Endothelial cell (in vitro differentiated cells): ENCODE data around the gene ZBTB20. TPM values are rescaled to one million over a fixed set of nuclear protein-coding genes. Genes with fewer than 3 reads are reported as not detected.

ENCODE experiments used
- DNase-seq: peaks from one replicate; pipeline ENCODE4 v3.0.0; 2021; ENCODE audit warnings: low spot score
- H3K27ac Mint-ChIP-seq: one replicate; pipeline ENCODE4 v1.8.0; 2021; ENCODE audit warnings: mixed read lengths, inconsistent platforms; ENCODE audit not compliant: unreplicated experiment
- H3K27me3 Mint-ChIP-seq: one replicate; pipeline ENCODE4 v1.8.0; 2021; ENCODE audit warnings: mild to moderate bottlenecking, moderate library complexity, mixed read lengths, inconsistent platforms; ENCODE audit not compliant: unreplicated experiment
- H3K36me3 Mint-ChIP-seq: one replicate; pipeline ENCODE4 v1.8.0; 2021; ENCODE audit warnings: mild to moderate bottlenecking, low read depth, mixed read lengths, inconsistent platforms; ENCODE audit not compliant: unreplicated experiment
- H3K4me1 Mint-ChIP-seq: one replicate; pipeline ENCODE4 v1.8.0; 2021; ENCODE audit warnings: mild to moderate bottlenecking, mixed read lengths, inconsistent platforms; ENCODE audit not compliant: unreplicated experiment
- H3K4me3 Mint-ChIP-seq: one replicate; pipeline ENCODE4 v1.8.0; 2021; ENCODE audit warnings: mild to moderate bottlenecking, mixed read lengths, inconsistent platforms; ENCODE audit not compliant: unreplicated experiment
- H3K9me3 Mint-ChIP-seq: one replicate; pipeline ENCODE4 v1.8.0; 2021; ENCODE audit warnings: mixed read lengths, inconsistent platforms; ENCODE audit not compliant: unreplicated experiment
- total RNA-seq: library from RNA; stranded (reverse); fragmentation: NEBNext Ultra II Directional; extraction: Animal tissue kit (Norgen Biotek cat#: 25700); gene quantifications from one replicate; pipeline ENCODE4 v1.2.1, GENCODE V29; 2021; ENCODE audit not compliant: unreplicated experiment
- TF ChIP-seq, protein P1 (sequence below): fragments of 200-600 bp; sonication (generic); IDR thresholded peaks from one replicate; pipeline ENCODE4 v1.5.0; 2021; ENCODE audit warnings: antibody characterized with exemption; ENCODE audit not compliant: unreplicated experiment

Gene ZBTB20
- total RNA-seq, 1 donor from 2014 or later = 4.2 TPM

GRCh38 chr3:114364806-114365654 lies 782.1 kb downstream of the ZBTB20 start:
- Mint-ChIP-seq H3K36me3 (no peaks in the 10 kb centered on the region), H3K9me3 (no peaks in the 10 kb centered on the region), H3K27ac (no peak overlapping the region), H3K4me3 (no peak overlapping the region), H3K27me3 (no peaks in the 10 kb centered on the region), H3K4me1 (peaks cover 3% of the 10 kb centered on the region)
- TF ChIP-seq, protein P1, sequence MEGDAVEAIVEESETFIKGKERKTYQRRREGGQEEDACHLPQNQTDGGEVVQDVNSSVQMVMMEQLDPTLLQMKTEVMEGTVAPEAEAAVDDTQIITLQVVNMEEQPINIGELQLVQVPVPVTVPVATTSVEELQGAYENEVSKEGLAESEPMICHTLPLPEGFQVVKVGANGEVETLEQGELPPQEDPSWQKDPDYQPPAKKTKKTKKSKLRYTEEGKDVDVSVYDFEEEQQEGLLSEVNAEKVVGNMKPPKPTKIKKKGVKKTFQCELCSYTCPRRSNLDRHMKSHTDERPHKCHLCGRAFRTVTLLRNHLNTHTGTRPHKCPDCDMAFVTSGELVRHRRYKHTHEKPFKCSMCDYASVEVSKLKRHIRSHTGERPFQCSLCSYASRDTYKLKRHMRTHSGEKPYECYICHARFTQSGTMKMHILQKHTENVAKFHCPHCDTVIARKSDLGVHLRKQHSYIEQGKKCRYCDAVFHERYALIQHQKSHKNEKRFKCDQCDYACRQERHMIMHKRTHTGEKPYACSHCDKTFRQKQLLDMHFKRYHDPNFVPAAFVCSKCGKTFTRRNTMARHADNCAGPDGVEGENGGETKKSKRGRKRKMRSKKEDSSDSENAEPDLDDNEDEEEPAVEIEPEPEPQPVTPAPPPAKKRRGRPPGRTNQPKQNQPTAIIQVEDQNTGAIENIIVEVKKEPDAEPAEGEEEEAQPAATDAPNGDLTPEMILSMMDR = no peak
- DNase-seq = no peak

DNA sequence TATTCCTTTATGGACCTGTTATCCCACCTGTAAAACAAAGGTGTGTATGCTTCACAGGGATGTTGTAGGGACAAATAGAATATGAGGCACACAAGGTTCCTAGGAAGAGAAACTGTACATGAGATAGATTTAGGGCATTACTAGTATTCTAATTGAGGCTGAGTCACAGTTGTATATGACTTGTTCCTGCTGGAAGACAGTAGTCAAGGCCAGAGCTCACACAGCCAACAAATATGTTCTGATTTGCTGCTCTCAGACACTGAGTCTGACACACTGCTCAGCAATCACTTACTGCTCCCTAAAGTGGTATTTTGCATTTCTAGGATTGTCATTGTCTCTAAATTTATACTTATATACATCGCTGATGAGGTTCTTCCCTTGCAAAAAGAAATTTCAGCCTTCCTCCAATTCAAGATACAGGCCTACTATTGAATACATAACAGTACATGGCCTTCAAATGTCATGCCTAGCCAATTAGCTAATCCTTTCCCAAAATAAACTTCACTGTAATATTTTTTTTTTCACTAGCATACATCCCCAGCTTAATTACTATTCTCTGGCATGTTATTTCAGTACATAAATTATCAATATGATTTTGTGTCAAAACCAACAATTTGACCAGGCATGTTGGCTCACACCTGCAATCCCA lies 783.4 kb downstream of the ZBTB20 start:
- TF ChIP-seq, protein P1 = no peak
- Mint-ChIP-seq H3K4me3 (no peak overlapping the region), H3K36me3 (no peaks in the 10 kb centered on the region), H3K4me1 (peaks cover 3% of the 10 kb centered on the region), H3K27ac (no peak overlapping the region), H3K9me3 (no peaks in the 10 kb centered on the region), H3K27me3 (no peaks in the 10 kb centered on the region)
- no peak for DNase-seq

GRCh38 chr3:114362815-114363214 lies 784.3 kb downstream of the ZBTB20 start:
- no peak overlapping the region for H3K4me3 Mint-ChIP-seq
- TF ChIP-seq, protein P1 = peak; percentile 40
- H3K4me1 Mint-ChIP-seq = peaks cover 3% of the 10 kb centered on the region
- no peaks in the 10 kb centered on the region for H3K27me3 Mint-ChIP-seq
- H3K27ac Mint-ChIP-seq = no peak overlapping the region
- no peak for DNase-seq
- H3K9me3 Mint-ChIP-seq = no peaks in the 10 kb centered on the region
- H3K36me3 Mint-ChIP-seq = no peaks in the 10 kb centered on the region

DNA sequence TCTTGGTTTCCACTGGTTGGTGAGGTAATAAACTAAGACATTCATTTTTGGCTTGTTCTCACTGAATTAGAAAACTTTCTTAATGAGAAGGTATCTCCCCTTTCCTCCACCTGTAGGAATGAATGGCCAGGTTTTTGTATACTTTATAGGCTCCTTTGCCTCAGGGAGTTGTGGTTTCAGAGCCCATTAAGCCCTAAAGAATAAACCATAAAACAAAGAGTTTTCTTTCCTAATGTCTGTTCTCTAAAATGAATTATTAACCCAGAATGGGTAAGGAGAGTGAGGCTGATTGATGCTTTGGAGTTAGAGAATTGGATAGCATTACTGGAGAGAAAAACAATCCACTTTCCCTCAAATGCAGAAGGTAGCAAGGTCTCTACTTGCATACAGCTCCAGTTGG lies 785.7 kb downstream of the ZBTB20 start:
- Mint-ChIP-seq H3K4me3 (no peak overlapping the region), H3K9me3 (no peaks in the 10 kb centered on the region), H3K27ac (no peak overlapping the region), H3K27me3 (no peaks in the 10 kb centered on the region), H3K4me1 (peaks cover 3% of the 10 kb centered on the region), H3K36me3 (no peaks in the 10 kb centered on the region)
- DNase-seq = no peak
- TF ChIP-seq, protein P1 = no peak

DNA sequence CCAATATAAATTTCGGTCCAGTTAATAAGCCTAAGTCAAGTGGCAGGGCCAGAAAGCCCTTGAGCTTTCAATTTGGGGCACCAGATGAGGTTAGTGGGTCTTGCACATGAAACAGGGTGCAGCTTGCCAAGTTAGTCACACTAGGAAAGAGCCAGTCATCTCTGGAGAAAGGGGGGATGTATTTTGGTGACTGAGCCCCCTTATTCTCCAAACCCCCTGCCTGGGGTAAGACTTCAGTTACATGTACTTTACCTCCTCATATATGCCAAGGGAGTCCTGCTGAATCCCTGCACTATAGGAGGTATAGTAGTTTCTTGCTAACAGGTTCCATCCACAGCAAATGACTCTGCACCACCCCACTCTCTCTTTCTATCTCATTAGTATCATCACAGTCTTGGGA lies 790.6 kb downstream of the ZBTB20 start:
- Mint-ChIP-seq H3K9me3 (no peaks in the 10 kb centered on the region), H3K27ac (no peak overlapping the region), H3K36me3 (no peaks in the 10 kb centered on the region), H3K4me1 (no peaks in the 10 kb centered on the region), H3K27me3 (no peaks in the 10 kb centered on the region), H3K4me3 (no peak overlapping the region)
- no peak for DNase-seq
- TF ChIP-seq, protein P1 = no peak
